HG03159 (cell line): ENCODE data around the gene THG1L.
A peak's percentile ranks its signal among the peaks of the same experiment; 100 is the strongest.
"Not testable (repeated sequence)": the region's sequence is repeated elsewhere in the genome, so short reads cannot be mapped to it uniquely, and the experiment has no call there.

Experiments
- ATAC-seq: cut with Tn5 transposase; IDR thresholded peaks from one replicate; pipeline ENCODE4 v1.9.1; 2021; ENCODE audit warnings: mild to moderate bottlenecking, moderate library complexity; ENCODE audit not compliant: unreplicated experiment

Gene THG1L

DNA sequence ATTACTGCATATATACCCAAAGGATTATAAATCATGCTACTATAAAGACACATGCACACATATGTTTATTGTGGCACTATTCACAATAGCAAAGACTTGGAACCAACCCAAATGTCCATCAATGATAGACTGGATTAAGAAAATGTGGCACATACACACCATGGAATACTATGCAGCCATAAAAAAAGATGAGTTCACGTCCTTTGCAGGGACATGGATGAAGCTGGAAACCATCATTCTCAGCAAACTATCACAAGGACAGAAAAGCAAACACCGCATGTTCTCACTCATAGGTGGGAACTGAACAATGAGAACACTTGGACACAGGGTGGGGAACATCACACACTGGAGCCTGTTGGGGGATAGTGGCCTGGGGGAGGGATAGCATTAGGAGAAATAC, 4.6 kb upstream of the THG1L start:
- not testable (repeated sequence) for ATAC-seq

GRCh38 chr5:157727858-157728257, 3.4 kb upstream of the THG1L start:
- not testable (repeated sequence) for ATAC-seq

GRCh38 chr5:157729858-157730257, 1.4 kb upstream of the THG1L start:
- ATAC-seq: peak; percentile 64

DNA sequence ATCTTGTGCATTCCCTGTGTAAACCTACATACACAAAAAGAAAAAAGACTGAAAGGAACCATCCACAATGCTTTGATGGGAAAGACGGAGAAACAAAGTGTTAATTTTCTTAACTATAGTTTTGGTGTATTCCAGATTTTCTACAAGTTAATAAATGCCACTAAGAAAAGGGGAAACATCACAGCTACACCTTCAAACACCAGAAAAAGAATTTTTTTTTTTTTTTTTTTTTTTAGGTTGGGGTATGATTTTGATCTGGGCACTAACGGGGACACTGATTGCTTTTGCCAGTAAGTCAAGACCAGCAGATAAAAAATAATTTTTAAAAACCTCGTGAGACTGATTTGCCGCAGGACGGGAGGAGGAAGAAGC, 334 bp upstream of the THG1L start:
- no peak for ATAC-seq

DNA sequence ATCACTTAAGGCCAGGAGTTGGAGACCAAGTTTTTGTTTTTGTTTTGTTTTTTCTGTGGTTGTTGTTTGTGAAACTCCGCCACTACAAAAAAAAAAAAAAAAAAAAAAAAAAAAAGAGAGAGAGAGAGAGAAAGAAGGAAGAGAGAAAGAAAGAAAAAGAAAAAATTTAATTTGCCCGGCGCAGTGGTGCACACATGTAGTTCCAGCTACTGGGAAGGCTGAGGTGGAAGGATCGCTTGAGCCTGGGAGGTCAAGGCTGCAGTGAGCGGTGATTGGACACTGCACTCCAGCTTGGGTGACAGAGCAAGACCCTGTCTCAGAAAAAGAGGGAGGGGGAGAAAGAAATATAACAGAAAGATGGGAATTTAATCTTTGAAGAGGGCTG, 902 bp downstream of the THG1L start:
- no peak for ATAC-seq

- ATAC-seq: no peak
Observed at GRCh38 chr5:157732596-157733262, 1.5 kb downstream of the THG1L start.

GRCh38 chr5:157734436-157734835, 3.2 kb downstream of the THG1L start:
- ATAC-seq: no peak

GRCh38 chr5:157735991-157736390, 4.8 kb downstream of the THG1L start:
- ATAC-seq: no peak

GRCh38 chr5:157739388-157740228, 8.4 kb downstream of the THG1L start:
- ATAC-seq: no peak

GRCh38 chr5:157740229-157740610, 9.0 kb downstream of the THG1L start:
- ATAC-seq: no peak

GRCh38 chr5:157741131-157741530, 9.9 kb downstream of the THG1L start:
- no peak for ATAC-seq

GRCh38 chr5:157743163-157744050, 12.2 kb downstream of the THG1L start, which contains the start of gene LSM11:
LSM11 (plus strand) TSS chr5:157743712; CDS start chr5:157743751, 39 bp downstream.
- peak; percentile 93 for ATAC-seq

- ATAC-seq: peak; percentile 28
Observed at GRCh38 chr5:157744051-157745011, 13.1 kb downstream of the THG1L start.

- ATAC-seq: no peak
Observed at GRCh38 chr5:157745041-157745456, 13.8 kb downstream of the THG1L start.

DNA sequence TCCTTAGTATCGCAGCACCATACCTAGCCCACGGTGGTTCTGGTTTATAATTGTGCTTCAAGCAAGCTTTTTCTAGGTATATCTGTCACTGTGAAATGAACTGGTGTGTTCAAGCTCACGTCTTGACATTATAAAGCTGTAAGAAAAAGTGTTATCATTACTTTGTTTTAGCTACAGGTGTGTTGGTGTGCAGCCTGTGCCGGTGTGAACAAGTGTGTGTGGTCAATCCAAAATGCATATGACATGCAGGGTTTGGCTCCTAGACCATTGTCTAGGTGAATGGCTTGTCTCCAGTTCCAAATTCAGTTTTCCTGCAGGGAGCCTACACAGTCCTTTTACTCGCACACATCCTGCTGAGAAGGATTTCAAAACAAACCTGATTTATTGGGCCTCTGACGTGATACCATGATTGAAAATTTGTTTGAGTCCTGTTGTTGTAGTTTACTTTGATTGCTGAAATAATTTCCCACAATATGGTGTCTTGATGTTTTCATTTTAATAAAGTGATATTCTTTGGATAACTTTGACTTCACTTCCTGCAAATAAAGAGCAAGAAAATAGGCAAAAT, 16.0 kb downstream of the THG1L start:
- ATAC-seq: no peak

DNA sequence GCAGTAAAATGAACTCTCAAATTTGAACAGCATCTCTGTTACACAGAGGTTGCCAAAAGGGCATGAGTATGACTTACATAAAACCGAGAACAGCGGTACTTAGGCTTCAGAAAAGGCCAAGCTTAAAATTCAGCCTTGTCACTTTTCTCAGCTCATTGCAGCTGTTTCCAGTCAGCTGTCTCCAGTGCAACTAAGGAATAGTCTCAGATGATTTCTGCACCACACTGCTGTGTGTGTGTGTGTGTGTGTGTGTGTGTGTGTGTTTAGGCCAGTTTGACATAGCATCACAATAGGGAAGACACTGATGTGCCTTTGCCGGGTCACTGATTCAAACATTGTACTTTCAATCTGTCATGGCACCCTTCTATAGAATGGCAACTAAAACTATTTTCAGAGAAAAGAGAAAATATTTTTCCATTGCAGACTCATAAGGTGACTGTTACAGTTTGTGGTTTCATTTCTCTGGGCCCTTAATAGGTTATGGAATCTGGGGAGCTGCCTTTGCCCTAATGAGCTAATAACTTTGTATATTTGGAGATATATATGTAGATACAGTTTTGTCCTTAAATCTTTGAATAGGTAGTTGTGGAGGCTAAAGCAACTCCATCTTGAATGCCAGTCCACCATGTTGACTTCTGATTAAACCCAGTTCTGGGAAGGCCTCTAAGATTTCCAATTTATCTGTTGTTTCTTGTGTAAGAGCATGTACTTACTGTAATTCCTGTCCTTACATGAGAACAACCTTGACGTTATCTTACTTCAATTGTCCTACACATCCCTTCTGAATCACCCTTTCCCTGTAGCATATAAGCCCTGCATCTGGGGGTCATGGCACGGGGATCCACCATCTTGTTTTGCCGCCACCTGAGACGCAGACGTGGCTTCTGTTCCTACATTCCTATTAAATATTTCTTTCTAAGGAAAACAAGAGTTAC, 16.8 kb downstream of the THG1L start:
- no peak for ATAC-seq

- no peak for ATAC-seq
Observed at GRCh38 chr5:157748760-157749461, 17.7 kb downstream of the THG1L start.

DNA sequence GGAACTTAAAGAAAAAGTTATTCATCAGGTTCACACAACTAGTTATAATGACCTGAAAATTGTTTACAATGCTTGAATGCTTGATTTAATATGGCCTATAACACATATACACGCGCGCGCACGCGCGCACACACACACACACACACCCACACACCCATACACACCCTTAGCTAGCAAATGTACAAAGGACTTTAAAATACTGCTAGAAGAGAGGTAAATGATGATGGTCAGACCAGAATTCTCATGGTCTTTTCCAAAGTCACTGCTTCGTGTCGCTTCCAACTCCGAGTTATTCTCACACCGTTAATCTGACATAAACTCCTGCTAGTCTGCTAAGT, 18.2 kb downstream of the THG1L start:
- no peak for ATAC-seq
